ENCODE results near the gene ZNF304. TPM values are rescaled to one million over a fixed set of nuclear protein-coding genes. Genes with fewer than 3 reads are reported as not detected.
A peak's percentile ranks its signal among the peaks of the same experiment; 100 is the strongest.

ZNF304 gene
- total RNA-seq, 1 donor from 2014 or later: 13.2 TPM

DNA sequence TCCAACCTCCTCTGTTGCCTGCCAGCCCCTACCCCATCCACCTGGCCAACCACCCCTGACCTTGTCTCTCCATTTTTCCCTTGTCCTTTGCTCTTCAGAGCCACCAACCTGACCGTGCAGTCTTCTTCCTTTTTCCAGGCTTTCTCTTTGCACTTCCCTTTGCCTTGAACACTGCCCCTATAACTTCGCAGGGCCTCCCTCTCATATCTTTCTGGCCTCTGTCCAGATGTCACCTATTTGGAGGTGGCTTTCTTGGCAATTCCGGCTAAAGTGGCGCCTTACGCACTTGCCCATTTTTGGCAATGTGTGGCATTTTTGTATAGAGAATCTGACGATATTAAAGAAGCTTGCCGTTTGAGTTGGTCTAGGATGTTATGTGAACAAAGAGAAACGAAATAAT lies 30.0 kb upstream of the ZNF304 start:
- Mint-ChIP-seq H3K4me1 (peaks cover 27% of the 10 kb centered on the region), H3K27me3 (ENCODE audit: low read depth) (peaks cover 15% of the 10 kb centered on the region), H3K27ac (peak overlapping the region; percentile 99), H3K4me3 (peak overlapping the region; percentile 93), H3K9me3 (no peaks in the 10 kb centered on the region), H3K36me3 (peaks cover 15% of the 10 kb centered on the region)
- DNase-seq (ENCODE audit: low spot score in 2 of 2, unreplicated experiment in 2 of 2): no peak
- TF ChIP-seq, protein P1, sequence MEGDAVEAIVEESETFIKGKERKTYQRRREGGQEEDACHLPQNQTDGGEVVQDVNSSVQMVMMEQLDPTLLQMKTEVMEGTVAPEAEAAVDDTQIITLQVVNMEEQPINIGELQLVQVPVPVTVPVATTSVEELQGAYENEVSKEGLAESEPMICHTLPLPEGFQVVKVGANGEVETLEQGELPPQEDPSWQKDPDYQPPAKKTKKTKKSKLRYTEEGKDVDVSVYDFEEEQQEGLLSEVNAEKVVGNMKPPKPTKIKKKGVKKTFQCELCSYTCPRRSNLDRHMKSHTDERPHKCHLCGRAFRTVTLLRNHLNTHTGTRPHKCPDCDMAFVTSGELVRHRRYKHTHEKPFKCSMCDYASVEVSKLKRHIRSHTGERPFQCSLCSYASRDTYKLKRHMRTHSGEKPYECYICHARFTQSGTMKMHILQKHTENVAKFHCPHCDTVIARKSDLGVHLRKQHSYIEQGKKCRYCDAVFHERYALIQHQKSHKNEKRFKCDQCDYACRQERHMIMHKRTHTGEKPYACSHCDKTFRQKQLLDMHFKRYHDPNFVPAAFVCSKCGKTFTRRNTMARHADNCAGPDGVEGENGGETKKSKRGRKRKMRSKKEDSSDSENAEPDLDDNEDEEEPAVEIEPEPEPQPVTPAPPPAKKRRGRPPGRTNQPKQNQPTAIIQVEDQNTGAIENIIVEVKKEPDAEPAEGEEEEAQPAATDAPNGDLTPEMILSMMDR (IDR thresholded peaks at IDR 0.05; ENCODE audit: unreplicated experiment): no peak

DNA sequence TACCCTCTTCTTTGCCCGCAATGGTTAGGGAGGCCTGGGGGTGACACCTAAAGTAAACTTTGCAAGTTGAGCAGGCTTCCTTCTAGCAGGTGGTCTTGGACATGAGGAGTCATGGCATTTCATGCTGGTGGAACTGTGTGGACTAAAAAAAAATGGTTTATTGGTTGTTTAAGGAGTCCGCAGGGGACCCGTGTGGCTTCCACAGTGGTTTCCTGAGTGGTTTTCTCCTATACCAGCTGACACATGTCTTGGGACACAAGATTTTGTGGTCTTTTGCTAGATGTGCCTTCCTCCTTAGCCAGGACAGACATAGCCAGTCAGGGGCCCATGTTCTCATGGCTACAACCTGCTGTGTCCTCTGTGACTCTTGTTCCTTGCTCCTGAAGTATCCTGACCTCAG lies 29.3 kb upstream of the ZNF304 start:
- peaks cover 10% of the 10 kb centered on the region for H3K27me3 Mint-ChIP-seq (ENCODE audit: low read depth)

DNA sequence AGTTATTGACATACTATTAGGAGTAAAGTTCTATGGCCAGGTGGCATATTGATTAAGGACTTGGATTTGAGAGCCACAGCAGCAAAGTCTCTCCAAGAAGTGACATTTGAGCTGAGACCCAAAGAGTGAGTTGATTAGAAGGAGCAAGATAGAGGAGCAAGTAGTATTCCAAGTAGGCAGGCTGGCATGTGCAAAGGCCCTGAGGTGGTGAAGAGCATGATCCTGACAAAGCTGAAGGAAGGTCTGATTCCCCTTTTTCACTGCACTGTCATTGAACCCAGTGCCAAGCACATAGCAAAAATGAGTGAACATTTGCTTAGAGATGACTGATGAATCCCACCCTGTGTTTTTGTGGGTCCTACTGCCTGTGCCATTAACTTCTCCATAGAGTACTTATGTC lies 26.1 kb upstream of the ZNF304 start:
- DNase-seq (ENCODE audit: low spot score in 2 of 2, unreplicated experiment in 2 of 2): no peak
- H3K27me3 Mint-ChIP-seq (ENCODE audit: low read depth): no peaks in the 10 kb centered on the region
- peaks cover 23% of the 10 kb centered on the region for H3K4me1 Mint-ChIP-seq
- no peak overlapping the region for H3K27ac Mint-ChIP-seq
- TF ChIP-seq, protein P1 (IDR thresholded peaks at IDR 0.05; ENCODE audit: unreplicated experiment): no peak
- peaks cover 16% of the 10 kb centered on the region for H3K9me3 Mint-ChIP-seq
- H3K36me3 Mint-ChIP-seq: peaks cover 46% of the 10 kb centered on the region
- no peak overlapping the region for H3K4me3 Mint-ChIP-seq

More for the DNA sequence above, 29.3 kb upstream of the ZNF304 start:
- Mint-ChIP-seq H3K4me1 (peaks cover 27% of the 10 kb centered on the region), H3K27ac (peak overlapping the region; percentile 99), H3K9me3 (no peaks in the 10 kb centered on the region), H3K4me3 (peak overlapping the region; percentile 93), H3K36me3 (peaks cover 18% of the 10 kb centered on the region)
- no peak for DNase-seq (ENCODE audit: low spot score in 2 of 2, unreplicated experiment in 2 of 2)
- TF ChIP-seq, protein P1 (IDR thresholded peaks at IDR 0.05; ENCODE audit: unreplicated experiment): no peak

DNA sequence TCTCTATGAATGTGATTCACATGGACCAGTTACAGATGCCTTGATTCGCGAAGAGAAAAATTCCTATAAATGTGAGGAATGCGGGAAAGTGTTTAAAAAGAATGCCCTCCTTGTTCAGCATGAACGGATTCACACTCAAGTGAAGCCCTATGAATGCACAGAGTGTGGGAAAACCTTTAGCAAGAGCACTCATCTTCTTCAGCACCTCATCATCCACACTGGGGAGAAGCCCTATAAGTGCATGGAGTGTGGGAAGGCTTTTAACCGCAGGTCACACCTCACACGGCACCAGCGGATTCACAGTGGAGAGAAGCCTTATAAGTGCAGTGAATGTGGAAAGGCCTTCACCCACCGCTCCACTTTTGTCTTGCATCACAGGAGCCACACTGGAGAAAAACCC lies 23.1 kb upstream of the ZNF304 start:
- no peaks in the 10 kb centered on the region for H3K4me1 Mint-ChIP-seq
- TF ChIP-seq, protein P1 (IDR thresholded peaks at IDR 0.05; ENCODE audit: unreplicated experiment): no peak
- H3K27ac Mint-ChIP-seq: no peak overlapping the region
- peaks cover 16% of the 10 kb centered on the region for H3K9me3 Mint-ChIP-seq
- no peak overlapping the region for H3K4me3 Mint-ChIP-seq
- DNase-seq (ENCODE audit: low spot score in 2 of 2, unreplicated experiment in 2 of 2): no peak
- no peaks in the 10 kb centered on the region for H3K27me3 Mint-ChIP-seq (ENCODE audit: low read depth)
- peaks cover 54% of the 10 kb centered on the region for H3K36me3 Mint-ChIP-seq

DNA sequence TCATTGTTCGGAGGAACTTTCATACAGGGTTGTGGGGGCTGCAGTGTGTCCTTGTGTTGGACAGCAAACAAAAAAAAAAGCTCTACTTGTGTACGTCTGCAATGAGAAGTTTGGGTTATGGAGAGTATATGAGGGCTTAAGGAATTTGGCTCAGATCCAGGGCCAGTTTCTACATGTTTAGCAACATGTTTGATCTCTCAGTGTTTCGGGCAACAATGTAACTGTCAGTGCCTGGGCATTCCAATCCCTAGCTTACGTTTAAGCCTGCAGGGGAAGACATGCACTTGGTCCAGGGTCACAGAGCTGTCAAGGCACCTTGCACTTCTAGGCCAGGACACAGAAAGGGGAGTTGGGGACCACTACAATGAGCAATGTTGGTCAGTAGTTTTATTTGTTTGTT lies 16.9 kb upstream of the ZNF304 start:
- Mint-ChIP-seq H3K4me3 (peak overlapping the region; percentile 27), H3K36me3 (peaks cover 17% of the 10 kb centered on the region), H3K4me1 (peaks cover 12% of the 10 kb centered on the region), H3K27ac (peak overlapping the region; percentile 96), H3K27me3 (ENCODE audit: low read depth) (no peaks in the 10 kb centered on the region), H3K9me3 (peaks cover under 1% of the 10 kb centered on the region)
- no peak for DNase-seq (ENCODE audit: low spot score in 2 of 2, unreplicated experiment in 2 of 2)
- TF ChIP-seq, protein P1 (IDR thresholded peaks at IDR 0.05; ENCODE audit: unreplicated experiment): no peak

DNA sequence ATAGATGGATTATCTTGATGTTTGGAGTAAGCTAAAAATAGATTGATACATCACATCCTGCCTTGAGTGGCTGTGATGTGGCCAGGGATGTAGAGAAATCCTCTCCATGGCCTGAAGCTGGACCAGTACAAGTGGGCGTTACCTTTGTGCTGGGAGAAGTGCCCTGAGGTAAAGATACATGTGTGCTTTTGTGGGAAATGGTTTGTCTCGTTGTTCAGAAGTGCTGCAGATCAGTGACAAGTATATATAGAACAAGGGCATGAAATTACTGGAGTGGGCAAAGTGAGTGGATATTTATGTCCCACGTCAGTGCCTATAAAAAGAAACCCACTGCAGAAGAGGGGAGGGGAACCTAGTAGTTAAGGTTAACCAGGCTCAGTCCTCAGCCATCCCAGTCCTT lies 12.2 kb upstream of the ZNF304 start:
- TF ChIP-seq, protein P1 (IDR thresholded peaks at IDR 0.05; ENCODE audit: unreplicated experiment): no peak
- no peaks in the 10 kb centered on the region for H3K9me3 Mint-ChIP-seq
- peaks cover 1% of the 10 kb centered on the region for H3K36me3 Mint-ChIP-seq
- H3K4me3 Mint-ChIP-seq: no peak overlapping the region
- H3K27ac Mint-ChIP-seq: no peak overlapping the region
- H3K4me1 Mint-ChIP-seq: peaks cover 10% of the 10 kb centered on the region
- peaks cover 8% of the 10 kb centered on the region for H3K27me3 Mint-ChIP-seq (ENCODE audit: low read depth)
- no peak for DNase-seq (ENCODE audit: low spot score in 2 of 2, unreplicated experiment in 2 of 2)

Measured in mesothelial cell of epicardium (in vitro differentiated cells).